ENCODE results near the gene MEF2A.

MEF2A gene

GRCh38 chr15:99586121-99586520 is 20.3 kb downstream of the MEF2A start:
- Histone ChIP-seq H3K9me3 (replicated peaks; ENCODE audit: low read length) (no peaks in the 10 kb centered on the region), H3K4me3 (ENCODE audit: low read length) (no peak overlapping the region), H3K27me3 (ENCODE audit: control insufficient read depth, insufficient read depth, low read length) (no peaks in the 10 kb centered on the region), H3K4me1 (ENCODE audit: control insufficient read depth, insufficient read depth, low read length) (no peaks in the 10 kb centered on the region), H3K9ac (ENCODE audit: low read depth, low read length) (no peak overlapping the region), H3K4me2 (ENCODE audit: low read length) (no peak overlapping the region), H3K36me3 (ENCODE audit: insufficient read depth, low read length) (no peaks in the 10 kb centered on the region)

- no peaks in the 10 kb centered on the region for H3K9me3 ChIP-seq (replicated peaks; ENCODE audit: low read length)
- H3K36me3 ChIP-seq (ENCODE audit: insufficient read depth, low read length): no peaks in the 10 kb centered on the region
- H3K27me3 ChIP-seq (ENCODE audit: control insufficient read depth, insufficient read depth, low read length): no peaks in the 10 kb centered on the region
- H3K4me2 ChIP-seq (ENCODE audit: low read length): no peak overlapping the region
- H3K9ac ChIP-seq (ENCODE audit: low read depth, low read length): no peak overlapping the region
- peaks cover 5% of the 10 kb centered on the region for H3K4me1 ChIP-seq (ENCODE audit: control insufficient read depth, insufficient read depth, low read length)
- no peak overlapping the region for H3K4me3 ChIP-seq (ENCODE audit: low read length)
Measured at GRCh38 chr15:99589801-99590200, 24.0 kb downstream of the MEF2A start.

- Histone ChIP-seq H3K4me2 (ENCODE audit: low read length) (no peak overlapping the region), H3K9me3 (replicated peaks; ENCODE audit: low read length) (no peaks in the 10 kb centered on the region), H3K4me1 (ENCODE audit: control insufficient read depth, insufficient read depth, low read length) (peaks cover 8% of the 10 kb centered on the region), H3K36me3 (ENCODE audit: insufficient read depth, low read length) (no peaks in the 10 kb centered on the region), H3K4me3 (ENCODE audit: low read length) (no peak overlapping the region), H3K27me3 (ENCODE audit: control insufficient read depth, insufficient read depth, low read length) (no peaks in the 10 kb centered on the region), H3K9ac (ENCODE audit: low read depth, low read length) (no peak overlapping the region)
Measured at GRCh38 chr15:99590913-99591646, 25.3 kb downstream of the MEF2A start.

DNA sequence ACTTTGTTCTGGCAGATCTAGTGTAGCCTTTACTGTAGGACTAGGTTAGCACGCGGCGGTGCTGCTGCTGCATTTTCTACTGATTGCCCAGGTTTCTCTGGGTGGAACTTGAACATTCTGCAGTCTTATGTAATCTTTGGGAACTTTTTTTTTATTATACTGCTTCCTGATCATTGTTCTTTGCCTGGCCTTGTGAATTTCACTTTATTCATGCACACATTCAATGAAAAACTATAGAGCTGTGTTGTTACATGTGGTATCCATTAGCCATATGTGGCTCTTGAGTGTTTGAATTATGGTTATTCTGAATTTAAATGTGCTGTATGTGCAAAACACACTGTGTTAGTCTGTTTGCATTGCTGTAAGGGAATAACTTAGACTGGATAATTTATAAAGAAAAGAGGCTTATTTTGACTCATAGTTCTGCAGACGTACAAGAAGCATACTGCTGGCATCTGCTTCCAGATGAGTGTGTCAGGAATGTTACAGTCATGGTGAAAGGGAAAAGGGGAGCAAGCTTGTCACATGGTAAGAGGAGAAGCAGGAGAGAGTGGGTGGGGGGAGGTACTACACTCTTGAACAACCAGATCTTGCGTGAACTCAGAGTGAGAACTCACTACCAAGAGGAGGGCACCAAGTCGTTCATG is 26.5 kb downstream of the MEF2A start:
- Histone ChIP-seq H3K4me2 (ENCODE audit: low read length) (no peak overlapping the region), H3K9ac (ENCODE audit: low read depth, low read length) (no peak overlapping the region), H3K27me3 (ENCODE audit: control insufficient read depth, insufficient read depth, low read length) (no peaks in the 10 kb centered on the region), H3K36me3 (ENCODE audit: insufficient read depth, low read length) (no peaks in the 10 kb centered on the region), H3K4me3 (ENCODE audit: low read length) (no peak overlapping the region), H3K4me1 (ENCODE audit: control insufficient read depth, insufficient read depth, low read length) (peaks cover 8% of the 10 kb centered on the region), H3K9me3 (replicated peaks; ENCODE audit: low read length) (no peaks in the 10 kb centered on the region)

GRCh38 chr15:99593070-99593469 is 27.3 kb downstream of the MEF2A start:
- Histone ChIP-seq H3K9ac (ENCODE audit: low read depth, low read length) (no peak overlapping the region), H3K4me3 (ENCODE audit: low read length) (no peak overlapping the region), H3K36me3 (ENCODE audit: insufficient read depth, low read length) (no peaks in the 10 kb centered on the region), H3K4me1 (ENCODE audit: control insufficient read depth, insufficient read depth, low read length) (peaks cover 8% of the 10 kb centered on the region), H3K4me2 (ENCODE audit: low read length) (no peak overlapping the region), H3K9me3 (replicated peaks; ENCODE audit: low read length) (no peaks in the 10 kb centered on the region), H3K27me3 (ENCODE audit: control insufficient read depth, insufficient read depth, low read length) (no peaks in the 10 kb centered on the region)

- H3K9me3 ChIP-seq (replicated peaks; ENCODE audit: low read length): no peaks in the 10 kb centered on the region
- peaks cover 8% of the 10 kb centered on the region for H3K4me1 ChIP-seq (ENCODE audit: control insufficient read depth, insufficient read depth, low read length)
- H3K4me2 ChIP-seq (ENCODE audit: low read length): no peak overlapping the region
- H3K4me3 ChIP-seq (ENCODE audit: low read length): no peak overlapping the region
- no peak overlapping the region for H3K9ac ChIP-seq (ENCODE audit: low read depth, low read length)
- H3K36me3 ChIP-seq (ENCODE audit: insufficient read depth, low read length): no peaks in the 10 kb centered on the region
- no peaks in the 10 kb centered on the region for H3K27me3 ChIP-seq (ENCODE audit: control insufficient read depth, insufficient read depth, low read length)
Measured at GRCh38 chr15:99594916-99595315, 29.1 kb downstream of the MEF2A start.

DNA sequence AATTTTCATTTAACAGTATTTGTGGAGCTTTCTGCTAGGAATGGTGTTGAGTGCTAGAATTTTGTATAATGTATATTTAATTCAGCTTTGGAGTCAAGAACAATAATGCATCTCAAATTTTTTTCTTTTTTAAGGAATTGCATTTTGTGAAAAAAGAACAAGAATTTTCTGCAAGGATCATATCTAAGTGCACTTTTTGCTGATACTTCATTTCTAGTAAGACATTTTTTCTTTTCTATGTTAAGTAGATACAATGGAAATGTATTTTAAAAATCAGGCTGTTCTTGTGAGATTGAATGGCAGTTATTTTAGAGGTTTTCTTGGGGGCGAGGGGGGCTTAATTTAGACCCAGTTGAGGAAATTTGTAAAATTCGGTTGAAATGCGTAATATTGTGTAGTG is 32.5 kb downstream of the MEF2A start:
- no peaks in the 10 kb centered on the region for H3K27me3 ChIP-seq (ENCODE audit: control insufficient read depth, insufficient read depth, low read length)
- no peak overlapping the region for H3K4me2 ChIP-seq (ENCODE audit: low read length)
- peaks cover 17% of the 10 kb centered on the region for H3K36me3 ChIP-seq (ENCODE audit: insufficient read depth, low read length)
- peaks cover 3% of the 10 kb centered on the region for H3K4me1 ChIP-seq (ENCODE audit: control insufficient read depth, insufficient read depth, low read length)
- no peak overlapping the region for H3K4me3 ChIP-seq (ENCODE audit: low read length)
- H3K9me3 ChIP-seq (replicated peaks; ENCODE audit: low read length): no peaks in the 10 kb centered on the region
- H3K9ac ChIP-seq (ENCODE audit: low read depth, low read length): no peak overlapping the region

DNA sequence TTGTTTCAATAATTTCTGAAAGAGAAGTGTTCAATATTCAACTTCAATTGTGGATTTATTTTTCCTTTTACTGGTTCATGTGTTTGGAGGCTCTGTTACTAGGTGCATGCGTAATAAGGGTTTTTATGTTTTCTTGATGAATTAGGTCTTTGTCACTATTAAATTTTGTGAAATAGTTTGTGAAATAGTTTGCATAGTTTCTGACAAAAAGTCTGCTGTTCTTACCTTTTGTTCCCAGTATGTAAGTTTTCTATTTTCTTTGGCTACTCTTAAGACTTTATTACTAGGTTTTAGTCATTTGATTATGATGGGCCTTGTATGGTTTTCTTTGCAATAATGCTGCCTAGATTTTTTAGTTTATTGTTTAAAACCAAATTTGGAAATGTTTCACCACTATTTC is 38.0 kb downstream of the MEF2A start:
- Histone ChIP-seq H3K27me3 (ENCODE audit: control insufficient read depth, insufficient read depth, low read length) (no peaks in the 10 kb centered on the region), H3K4me2 (ENCODE audit: low read length) (peak overlapping the region; percentile 20), H3K9ac (ENCODE audit: low read depth, low read length) (no peak overlapping the region), H3K4me1 (ENCODE audit: control insufficient read depth, insufficient read depth, low read length) (peaks cover 20% of the 10 kb centered on the region), H3K36me3 (ENCODE audit: insufficient read depth, low read length) (peaks cover 21% of the 10 kb centered on the region), H3K9me3 (replicated peaks; ENCODE audit: low read length) (no peaks in the 10 kb centered on the region), H3K4me3 (ENCODE audit: low read length) (no peak overlapping the region)

- Histone ChIP-seq H3K9me3 (replicated peaks; ENCODE audit: low read length) (no peaks in the 10 kb centered on the region), H3K4me2 (ENCODE audit: low read length) (no peak overlapping the region), H3K4me1 (ENCODE audit: control insufficient read depth, insufficient read depth, low read length) (peaks cover 20% of the 10 kb centered on the region), H3K4me3 (ENCODE audit: low read length) (no peak overlapping the region), H3K36me3 (ENCODE audit: insufficient read depth, low read length) (peaks cover 21% of the 10 kb centered on the region), H3K27me3 (ENCODE audit: control insufficient read depth, insufficient read depth, low read length) (no peaks in the 10 kb centered on the region), H3K9ac (ENCODE audit: low read depth, low read length) (no peak overlapping the region)
Measured at GRCh38 chr15:99604865-99605264, 39.1 kb downstream of the MEF2A start.

GRCh38 chr15:99605490-99605931 is 39.7 kb downstream of the MEF2A start:
- Histone ChIP-seq H3K36me3 (ENCODE audit: insufficient read depth, low read length) (peaks cover 16% of the 10 kb centered on the region), H3K27me3 (ENCODE audit: control insufficient read depth, insufficient read depth, low read length) (no peaks in the 10 kb centered on the region), H3K4me1 (ENCODE audit: control insufficient read depth, insufficient read depth, low read length) (peaks cover 20% of the 10 kb centered on the region), H3K9me3 (replicated peaks; ENCODE audit: low read length) (no peaks in the 10 kb centered on the region), H3K4me3 (ENCODE audit: low read length) (no peak overlapping the region), H3K9ac (ENCODE audit: low read depth, low read length) (no peak overlapping the region), H3K4me2 (ENCODE audit: low read length) (no peak overlapping the region)

GRCh38 chr15:99605990-99606389 is 40.2 kb downstream of the MEF2A start:
- Histone ChIP-seq H3K9me3 (replicated peaks; ENCODE audit: low read length) (no peaks in the 10 kb centered on the region), H3K27me3 (ENCODE audit: control insufficient read depth, insufficient read depth, low read length) (no peaks in the 10 kb centered on the region), H3K36me3 (ENCODE audit: insufficient read depth, low read length) (peaks cover 13% of the 10 kb centered on the region), H3K9ac (ENCODE audit: low read depth, low read length) (no peak overlapping the region), H3K4me3 (ENCODE audit: low read length) (no peak overlapping the region), H3K4me1 (ENCODE audit: control insufficient read depth, insufficient read depth, low read length) (peaks cover 20% of the 10 kb centered on the region), H3K4me2 (ENCODE audit: low read length) (no peak overlapping the region)

DNA sequence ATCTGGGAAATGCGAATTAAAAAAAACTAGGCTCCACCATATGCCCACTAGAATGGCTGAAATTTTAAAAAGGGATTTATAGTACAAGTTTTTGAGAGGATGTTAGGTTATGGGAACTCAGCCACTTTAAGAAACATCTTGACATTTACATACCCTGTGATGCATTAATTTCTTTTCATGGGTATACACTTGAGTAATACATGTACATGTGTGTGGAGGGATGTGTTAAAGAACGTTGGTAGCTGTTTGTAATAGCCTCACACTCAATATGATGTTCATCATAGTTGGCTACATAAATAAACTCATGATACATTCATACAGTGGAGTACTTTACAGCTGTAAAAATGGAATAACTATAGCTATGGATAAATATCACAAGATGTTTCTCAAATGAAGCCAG is 40.9 kb downstream of the MEF2A start:
- H3K4me3 ChIP-seq (ENCODE audit: low read length): no peak overlapping the region
- no peak overlapping the region for H3K4me2 ChIP-seq (ENCODE audit: low read length)
- peaks cover 13% of the 10 kb centered on the region for H3K36me3 ChIP-seq (ENCODE audit: insufficient read depth, low read length)
- H3K9ac ChIP-seq (ENCODE audit: low read depth, low read length): no peak overlapping the region
- H3K9me3 ChIP-seq (replicated peaks; ENCODE audit: low read length): no peaks in the 10 kb centered on the region
- H3K27me3 ChIP-seq (ENCODE audit: control insufficient read depth, insufficient read depth, low read length): no peaks in the 10 kb centered on the region
- peaks cover 20% of the 10 kb centered on the region for H3K4me1 ChIP-seq (ENCODE audit: control insufficient read depth, insufficient read depth, low read length)
